MG63 (cell line): ENCODE measurements around the gene ALS2CL. TPM values are rescaled to one million over a fixed set of nuclear protein-coding genes. Genes with fewer than 3 reads are reported as not detected.
"Not testable (repeated sequence)": the region's sequence is repeated elsewhere in the genome, so short reads cannot be mapped to it uniquely, and the experiment has no call there.

Experiments used
- DNase-seq: peaks from one replicate; pipeline ENCODE4 v3.0.0-alpha.2; 2020
- H3K27me3 ChIP-seq: fragments of 250-450 bp; sonication (Bioruptor Pico); 2 replicates; pipeline ENCODE4 v1.5.1; 2020; ENCODE audit warnings: mild to moderate bottlenecking, moderate library complexity
- H3K36me3 ChIP-seq: fragments of 250-450 bp; sonication (Bioruptor Pico); 2 replicates; pipeline ENCODE4 v1.5.1; 2020; ENCODE audit warnings: mild to moderate bottlenecking, moderate library complexity
- H3K4me3 ChIP-seq: fragments of 250-450 bp; sonication (Bioruptor Pico); 2 replicates; pipeline ENCODE4 v1.5.1; 2020; ENCODE audit warnings: mild to moderate bottlenecking, moderate library complexity
- H3K9me3 ChIP-seq: fragments of 250-450 bp; sonication (Bioruptor Pico); 2 replicates; pipeline ENCODE4 v1.5.1; 2020; ENCODE audit warnings: mild to moderate bottlenecking, moderate library complexity
- total RNA-seq: library from RNA; depleted of rRNA; stranded (reverse); fragments of >200 nt; shearing (Covaris generic); gene quantifications from 2 replicates; pipeline ENCODE4 v1.2.3, GENCODE V29; 2014; ENCODE audit warnings: low replicate concordance; rRNA removed

ALS2CL gene, protein sequence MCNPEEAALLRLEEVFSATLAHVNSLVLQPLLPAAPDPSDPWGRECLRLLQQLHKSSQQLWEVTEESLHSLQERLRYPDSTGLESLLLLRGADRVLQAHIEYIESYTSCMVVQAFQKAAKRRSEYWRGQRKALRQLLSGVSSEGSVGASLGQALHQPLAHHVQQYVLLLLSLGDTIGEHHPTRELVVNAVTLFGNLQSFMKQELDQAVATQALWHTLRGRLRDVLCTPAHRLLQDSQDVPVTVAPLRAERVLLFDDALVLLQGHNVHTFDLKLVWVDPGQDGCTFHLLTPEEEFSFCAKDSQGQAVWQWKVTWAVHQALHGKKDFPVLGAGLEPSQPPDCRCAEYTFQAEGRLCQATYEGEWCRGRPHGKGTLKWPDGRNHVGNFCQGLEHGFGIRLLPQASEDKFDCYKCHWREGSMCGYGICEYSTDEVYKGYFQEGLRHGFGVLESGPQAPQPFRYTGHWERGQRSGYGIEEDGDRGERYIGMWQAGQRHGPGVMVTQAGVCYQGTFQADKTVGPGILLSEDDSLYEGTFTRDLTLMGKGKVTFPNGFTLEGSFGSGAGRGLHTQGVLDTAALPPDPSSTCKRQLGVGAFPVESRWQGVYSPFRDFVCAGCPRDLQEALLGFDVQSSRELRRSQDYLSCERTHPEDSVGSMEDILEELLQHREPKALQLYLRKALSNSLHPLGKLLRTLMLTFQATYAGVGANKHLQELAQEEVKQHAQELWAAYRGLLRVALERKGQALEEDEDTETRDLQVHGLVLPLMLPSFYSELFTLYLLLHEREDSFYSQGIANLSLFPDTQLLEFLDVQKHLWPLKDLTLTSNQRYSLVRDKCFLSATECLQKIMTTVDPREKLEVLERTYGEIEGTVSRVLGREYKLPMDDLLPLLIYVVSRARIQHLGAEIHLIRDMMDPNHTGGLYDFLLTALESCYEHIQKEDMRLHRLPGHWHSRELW
- total RNA-seq: 0.69 and 1.2 TPM in 2 replicates

DNA sequence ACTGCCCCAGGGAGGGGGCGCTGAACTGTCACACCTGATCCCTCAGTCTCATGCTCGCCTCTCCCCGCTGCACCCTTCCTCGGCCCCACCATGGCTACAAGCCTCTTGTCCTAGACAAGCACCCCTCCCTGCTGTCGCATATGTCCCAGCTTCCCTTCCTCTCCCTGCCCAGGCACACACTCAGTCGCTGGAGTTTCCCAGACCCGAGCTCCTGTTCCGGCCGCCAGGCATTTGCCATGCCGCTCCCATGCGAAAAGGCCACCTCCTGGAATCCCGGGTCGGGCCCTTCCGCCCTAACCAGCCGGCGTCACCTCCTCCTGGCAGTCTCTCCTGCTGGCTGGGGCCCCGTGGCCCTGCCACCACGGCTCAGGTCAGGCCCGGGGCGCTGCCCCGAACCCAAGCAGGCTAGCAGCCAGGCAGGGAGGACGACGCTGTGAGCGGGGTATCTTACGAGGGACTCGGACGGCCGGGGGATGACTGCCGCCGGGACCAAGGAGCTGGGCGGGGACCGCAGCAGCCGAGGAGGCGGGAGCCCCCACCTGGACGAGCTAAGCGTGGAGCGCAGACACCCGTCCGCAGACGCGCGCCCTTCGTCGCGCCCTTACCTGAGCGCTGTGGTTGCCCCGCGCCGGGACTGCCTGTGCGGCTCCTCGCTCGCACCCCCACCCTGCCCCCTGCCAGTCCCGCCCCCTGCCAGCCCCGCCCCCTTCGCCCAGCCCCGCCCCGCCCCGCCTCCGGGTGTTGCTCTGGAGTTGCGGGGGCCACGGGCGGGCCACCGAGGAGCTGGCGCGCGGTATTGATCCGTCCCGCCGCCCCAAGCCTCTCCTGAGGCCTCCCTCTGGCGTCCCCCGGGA is at the start of gene ALS2CL:
Gene ALS2CL (minus strand): TSS at position 642 of the 854 bp plus-strand sequence. CDS start 4,239 bp downstream, outside the sequence.
- H3K27me3 ChIP-seq: no peaks in the 10 kb centered on the region
- peak; percentile 12 for DNase-seq
- no peaks in the 10 kb centered on the region for H3K9me3 ChIP-seq
- no peaks in the 10 kb centered on the region for H3K36me3 ChIP-seq
- peak within 1 kb of the TSS; percentile 48 for H3K4me3 ChIP-seq

DNA sequence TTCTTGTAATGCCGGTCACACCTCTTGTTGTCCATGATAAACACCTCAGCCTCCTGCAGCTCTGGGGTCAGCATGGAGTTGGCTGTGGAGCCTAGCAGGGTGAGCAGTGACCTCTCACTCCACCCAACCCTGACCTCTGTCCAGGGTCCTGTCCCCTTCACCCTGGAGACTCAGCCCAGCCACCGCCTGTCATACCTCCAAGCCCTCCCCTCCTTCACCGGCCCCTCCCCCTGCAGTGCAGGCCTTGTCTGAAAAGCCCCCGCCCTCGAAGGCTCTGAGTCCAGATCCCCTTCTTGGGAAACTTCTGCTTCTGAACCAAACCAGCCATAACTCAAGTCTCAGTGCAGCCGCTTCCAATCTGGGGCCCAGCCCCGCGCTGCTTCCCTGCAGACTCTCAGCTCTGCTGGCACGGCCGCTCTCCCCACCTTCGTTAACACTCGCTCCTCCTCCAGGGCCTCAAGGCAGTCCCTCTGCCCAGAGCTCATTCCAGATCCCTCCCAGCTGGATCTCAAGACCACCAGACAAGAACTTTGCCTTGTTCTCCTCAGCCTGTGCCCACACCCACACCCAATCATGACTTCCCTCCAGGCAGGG is 49.6 kb upstream of the ALS2CL start:
- H3K9me3 ChIP-seq: no peaks in the 10 kb centered on the region
- no peaks in the 10 kb centered on the region for H3K27me3 ChIP-seq
- DNase-seq: no peak
- no peak overlapping the region for H3K4me3 ChIP-seq
- no peaks in the 10 kb centered on the region for H3K36me3 ChIP-seq

DNA sequence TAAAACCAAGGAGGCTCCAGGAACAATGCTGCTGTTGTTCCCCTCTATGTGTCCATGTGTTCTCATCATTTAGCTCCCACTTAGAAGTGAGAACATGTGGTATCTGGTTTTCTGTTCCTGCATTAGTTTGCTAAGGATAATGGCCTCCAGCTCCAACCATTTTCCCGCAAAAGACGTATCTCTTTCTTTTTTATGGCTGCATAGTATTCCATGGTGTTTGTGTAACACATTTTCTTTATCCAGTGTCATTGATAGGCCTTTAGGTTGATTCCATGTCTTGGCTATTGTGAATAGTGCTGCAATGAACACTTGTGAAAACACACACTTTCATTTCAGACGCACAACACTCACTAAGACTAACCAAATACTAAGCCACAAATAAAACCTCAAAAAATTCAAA is 46.1 kb upstream of the ALS2CL start:
- not testable (repeated sequence) for H3K36me3 ChIP-seq, H3K9me3 ChIP-seq, H3K27me3 ChIP-seq, H3K4me3 ChIP-seq, DNase-seq

DNA sequence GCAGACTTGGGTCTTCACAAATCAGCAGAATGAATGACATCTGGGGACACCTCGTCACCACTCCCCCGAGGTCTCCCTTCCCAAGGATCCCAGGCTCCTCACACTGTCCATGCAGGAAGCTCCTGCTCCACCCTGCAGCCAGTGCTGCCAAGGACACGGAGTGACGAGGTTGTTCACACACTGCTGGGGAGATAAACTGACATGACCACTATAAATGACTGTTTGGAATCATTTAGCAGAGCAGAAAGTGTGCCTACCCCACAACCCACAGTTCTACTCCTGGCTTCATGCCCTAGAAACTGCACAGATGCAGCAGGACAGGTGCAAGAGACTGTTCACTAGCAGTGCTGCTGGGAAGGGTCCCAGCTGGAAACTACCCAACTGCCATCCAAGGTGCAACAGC is 43.9 kb upstream of the ALS2CL start:
- no peaks in the 10 kb centered on the region for H3K27me3 ChIP-seq
- no peaks in the 10 kb centered on the region for H3K9me3 ChIP-seq
- DNase-seq: no peak
- no peaks in the 10 kb centered on the region for H3K36me3 ChIP-seq
- H3K4me3 ChIP-seq: no peak overlapping the region

DNA sequence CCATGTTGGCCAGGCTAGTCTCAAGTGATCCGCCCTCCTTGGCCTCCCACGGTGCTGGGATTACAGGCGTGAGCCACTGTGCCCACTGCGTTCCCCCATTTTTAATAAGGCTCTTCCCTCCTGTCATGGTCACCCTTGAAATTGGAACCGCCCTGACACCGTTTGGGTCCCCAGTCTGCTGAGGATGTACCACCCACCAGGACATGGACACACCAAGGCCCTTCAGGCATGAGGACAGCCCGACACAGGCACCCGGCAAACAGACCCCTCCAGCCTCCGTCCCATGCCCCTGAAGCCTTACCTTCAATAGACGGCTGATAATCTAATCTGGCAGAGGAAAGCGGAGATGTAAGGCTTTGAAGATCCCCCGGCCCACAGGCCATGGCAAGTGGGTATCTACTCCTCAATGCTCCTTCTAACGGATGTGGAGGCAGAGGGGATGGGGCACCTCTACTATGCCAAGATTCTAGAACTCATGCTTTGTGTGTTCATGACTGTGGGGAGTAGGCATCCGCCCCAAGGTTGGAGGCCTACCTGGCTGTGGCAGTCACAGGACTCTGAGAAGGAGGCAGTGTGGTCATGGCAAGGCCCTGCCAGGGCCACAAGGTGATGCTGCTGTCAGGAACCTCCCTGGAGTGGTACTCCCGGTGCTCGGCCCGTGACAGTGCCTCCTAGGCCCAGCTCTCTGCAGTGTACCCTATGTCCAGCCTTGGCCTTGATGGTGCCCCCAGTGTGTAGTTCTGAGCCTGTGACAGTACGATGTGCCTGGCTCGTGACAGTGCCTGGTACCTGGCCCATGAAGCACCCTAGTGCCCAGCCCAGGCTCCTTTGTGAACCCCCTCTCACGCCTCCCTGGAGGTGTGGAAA is 42.8 kb upstream of the ALS2CL start:
- H3K4me3 ChIP-seq: no peak overlapping the region
- no peaks in the 10 kb centered on the region for H3K27me3 ChIP-seq
- no peaks in the 10 kb centered on the region for H3K36me3 ChIP-seq
- DNase-seq: no peak
- H3K9me3 ChIP-seq: no peaks in the 10 kb centered on the region

DNA sequence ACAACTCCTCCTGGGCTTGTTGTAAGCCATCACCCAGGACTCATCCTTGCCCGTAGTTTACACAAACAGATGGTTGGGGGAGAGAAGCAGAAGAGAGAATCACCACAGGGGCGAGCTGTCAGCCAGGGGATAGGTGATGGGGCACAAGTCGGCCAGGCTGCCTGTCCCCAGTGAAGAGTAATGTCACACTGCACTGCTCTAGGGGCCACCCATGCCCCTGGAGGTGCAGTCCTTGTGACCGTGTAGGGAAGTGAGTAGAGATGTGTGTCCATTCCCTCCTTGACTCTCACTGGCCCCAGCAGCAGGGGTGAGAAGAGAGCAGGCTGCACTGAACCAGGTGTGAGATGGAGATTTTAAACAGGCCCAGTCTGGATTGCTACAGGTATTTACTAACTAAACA is 41.3 kb upstream of the ALS2CL start:
- Histone ChIP-seq H3K4me3 (no peak overlapping the region), H3K36me3 (no peaks in the 10 kb centered on the region), H3K27me3 (no peaks in the 10 kb centered on the region), H3K9me3 (no peaks in the 10 kb centered on the region)
- no peak for DNase-seq

DNA sequence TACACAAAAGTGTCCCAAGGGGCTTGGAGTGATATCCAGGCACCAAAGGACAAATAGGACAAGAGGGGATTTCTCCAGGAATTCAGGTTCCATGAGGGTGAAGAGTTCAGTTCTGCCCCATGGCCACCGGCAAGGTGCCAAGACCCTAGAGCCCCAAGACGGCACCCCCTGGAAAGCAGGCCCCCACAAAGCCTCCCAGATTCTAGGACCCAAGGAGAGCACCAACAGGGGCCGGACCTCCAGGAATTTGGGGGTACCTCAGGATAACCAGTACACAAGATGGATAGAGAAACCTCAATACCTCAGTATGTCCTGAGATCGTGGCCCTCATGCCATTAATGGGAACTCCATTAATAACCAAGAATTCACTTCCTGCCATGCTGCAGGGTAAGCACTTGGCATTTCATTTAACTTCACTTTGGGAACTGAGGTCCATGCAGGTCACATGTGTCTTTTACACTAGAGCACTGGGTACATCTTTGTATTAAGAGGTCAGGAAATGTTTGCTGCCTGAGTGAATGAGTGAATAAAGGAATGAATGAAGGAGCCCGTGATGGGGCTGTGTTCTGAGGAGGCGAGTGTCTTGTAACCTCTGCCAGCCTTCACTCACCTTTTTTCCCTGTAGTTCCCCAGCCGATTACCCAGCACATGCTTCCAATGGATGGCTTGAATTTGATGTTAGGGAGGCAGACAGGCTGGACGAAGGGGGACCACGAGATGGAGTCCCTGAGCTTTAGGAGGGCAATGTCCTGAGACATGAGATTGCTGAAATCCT is 39.7 kb upstream of the ALS2CL start:
- H3K4me3 ChIP-seq: no peak overlapping the region
- H3K9me3 ChIP-seq: no peaks in the 10 kb centered on the region
- no peaks in the 10 kb centered on the region for H3K27me3 ChIP-seq
- H3K36me3 ChIP-seq: no peaks in the 10 kb centered on the region
- no peak for DNase-seq

DNA sequence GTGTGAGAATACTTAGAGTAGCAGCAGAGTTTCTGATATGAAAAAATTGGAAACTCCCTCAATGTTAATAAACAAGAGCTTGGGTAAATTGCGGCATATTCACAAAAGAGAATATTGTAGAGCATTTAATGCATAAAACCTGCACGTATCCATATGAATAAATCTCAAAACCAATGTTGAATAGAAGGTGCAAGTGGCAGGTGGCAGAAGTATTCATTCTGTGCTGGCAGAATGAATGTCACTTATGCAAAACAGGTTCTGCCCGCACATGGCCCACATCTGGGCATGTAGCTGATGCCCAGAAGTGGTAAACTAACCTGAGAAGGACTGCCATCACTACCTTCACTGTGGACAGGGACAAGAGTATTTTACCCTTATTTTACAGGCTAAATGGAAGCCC is 38.3 kb upstream of the ALS2CL start:
- no peaks in the 10 kb centered on the region for H3K27me3 ChIP-seq
- H3K4me3 ChIP-seq: no peak overlapping the region
- no peaks in the 10 kb centered on the region for H3K9me3 ChIP-seq
- no peak for DNase-seq
- H3K36me3 ChIP-seq: no peaks in the 10 kb centered on the region

DNA sequence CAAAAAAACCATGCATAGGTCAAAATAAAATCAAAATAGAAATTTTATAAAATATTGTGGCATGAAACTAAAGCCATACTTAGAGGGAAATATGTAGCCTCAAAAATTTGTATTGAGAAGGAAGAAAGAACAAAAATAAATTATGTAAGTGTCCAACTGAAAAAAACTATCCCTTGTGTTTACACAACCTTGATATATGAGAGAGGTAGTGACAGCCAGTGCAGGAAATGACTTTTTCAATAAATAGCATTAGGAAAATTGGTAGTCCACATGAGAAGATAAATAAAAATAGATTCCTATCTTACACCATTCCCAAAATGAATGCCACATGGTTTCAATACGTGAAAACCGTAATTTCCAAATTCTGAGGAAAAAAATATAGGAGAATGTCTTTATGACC is 37.3 kb upstream of the ALS2CL start:
- Histone ChIP-seq H3K27me3 (no peaks in the 10 kb centered on the region), H3K9me3 (no peaks in the 10 kb centered on the region), H3K36me3 (no peaks in the 10 kb centered on the region), H3K4me3 (no peak overlapping the region)
- no peak for DNase-seq

DNA sequence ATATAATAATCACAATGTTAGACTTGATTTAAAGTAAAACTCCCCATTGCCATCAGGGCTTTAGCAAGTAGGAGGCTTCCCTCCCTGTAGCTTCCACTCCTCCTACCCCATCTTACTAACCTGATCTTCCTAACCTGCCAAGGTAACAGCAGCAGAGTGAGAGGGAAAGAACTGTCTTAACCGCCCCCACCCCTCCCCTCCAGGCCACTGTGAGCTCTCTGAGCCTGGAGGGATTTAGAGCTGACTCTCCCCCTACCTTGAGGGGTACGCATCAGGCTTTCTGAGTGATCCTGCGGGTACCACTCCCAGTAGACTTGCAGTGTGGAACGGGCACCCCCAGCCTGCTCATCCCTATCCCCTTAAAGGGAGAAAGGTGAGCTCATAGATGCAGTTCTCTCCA is 35.6 kb upstream of the ALS2CL start:
- Histone ChIP-seq H3K4me3 (no peak overlapping the region), H3K36me3 (no peaks in the 10 kb centered on the region), H3K9me3 (no peaks in the 10 kb centered on the region), H3K27me3 (no peaks in the 10 kb centered on the region)
- no peak for DNase-seq

DNA sequence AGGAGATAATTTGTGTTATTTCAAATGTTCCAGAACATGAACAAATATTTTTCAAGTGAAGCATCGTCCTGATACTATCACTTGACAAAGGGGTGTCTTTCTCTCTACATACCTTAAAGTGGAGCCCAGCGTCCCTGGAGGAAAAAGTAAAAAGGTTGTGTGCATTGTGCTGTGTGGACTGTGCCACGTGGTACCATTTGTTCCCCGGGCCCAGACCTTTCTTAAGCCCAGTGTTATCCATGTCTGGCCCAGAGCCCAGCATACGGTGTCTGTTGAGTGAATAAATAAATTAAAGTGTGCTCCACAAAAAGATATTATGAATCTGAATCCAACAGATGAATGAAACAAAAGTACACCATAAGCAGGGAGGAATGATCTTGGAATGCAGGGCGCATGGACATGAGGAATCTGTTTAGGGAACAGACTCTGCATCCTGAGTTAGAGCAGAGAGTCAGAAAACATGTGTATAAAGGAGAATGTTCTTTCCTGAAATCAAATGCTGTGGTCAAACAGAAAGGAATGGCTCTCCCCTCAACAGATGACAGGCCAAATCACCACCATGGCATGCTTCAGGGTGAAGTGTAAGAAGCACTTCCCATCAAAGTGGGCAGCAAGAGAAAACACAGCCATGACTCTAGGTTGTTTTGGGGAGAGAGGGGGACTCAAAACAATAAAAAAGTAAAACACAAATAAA is 32.3 kb upstream of the ALS2CL start:
- Histone ChIP-seq H3K27me3 (no peaks in the 10 kb centered on the region), H3K9me3 (no peaks in the 10 kb centered on the region), H3K36me3 (no peaks in the 10 kb centered on the region), H3K4me3 (no peak overlapping the region)
- DNase-seq: no peak

DNA sequence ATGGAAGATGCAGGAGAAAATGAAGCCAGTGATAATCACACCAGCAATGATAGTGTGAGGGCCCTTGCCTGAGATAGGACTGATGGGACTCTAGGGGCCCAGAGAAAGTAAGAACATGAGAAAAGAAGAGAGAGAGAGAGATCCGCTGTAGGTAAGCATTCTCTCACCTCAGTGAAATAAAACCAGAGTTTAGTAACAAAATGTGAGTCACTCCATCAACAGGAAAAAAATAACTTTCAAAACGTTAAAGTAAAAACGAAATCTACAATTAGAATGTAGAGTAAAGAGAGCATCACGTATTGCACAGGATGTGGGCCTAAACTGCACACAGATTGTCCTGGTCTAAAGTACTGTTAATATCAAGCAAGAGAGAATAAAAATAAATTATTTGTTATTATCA is 30.9 kb upstream of the ALS2CL start:
- Histone ChIP-seq H3K36me3 (no peaks in the 10 kb centered on the region), H3K4me3 (no peak overlapping the region), H3K9me3 (no peaks in the 10 kb centered on the region), H3K27me3 (no peaks in the 10 kb centered on the region)
- DNase-seq: no peak

DNA sequence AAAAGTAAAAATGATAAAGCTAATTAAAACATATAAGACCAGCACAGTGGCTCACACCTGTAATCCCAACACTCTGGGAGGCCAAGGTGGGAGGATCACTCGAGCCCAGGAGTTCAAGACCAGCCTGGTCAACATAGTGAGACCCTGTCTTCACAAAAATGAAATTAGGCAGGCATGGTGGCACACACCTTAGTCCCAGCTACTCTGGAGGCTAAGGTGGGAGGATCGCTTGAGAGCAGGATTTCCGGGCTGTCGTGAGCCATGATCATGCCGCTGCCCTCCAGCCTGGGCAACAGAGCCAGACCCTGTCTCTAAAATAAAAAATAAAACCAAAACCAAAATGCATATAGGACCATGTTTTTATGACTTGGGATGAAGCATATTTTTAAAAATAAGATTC is 29.0 kb upstream of the ALS2CL start:
- Histone ChIP-seq H3K9me3 (no peaks in the 10 kb centered on the region), H3K4me3 (no peak overlapping the region), H3K36me3 (no peaks in the 10 kb centered on the region), H3K27me3 (no peaks in the 10 kb centered on the region)
- DNase-seq: no peak

DNA sequence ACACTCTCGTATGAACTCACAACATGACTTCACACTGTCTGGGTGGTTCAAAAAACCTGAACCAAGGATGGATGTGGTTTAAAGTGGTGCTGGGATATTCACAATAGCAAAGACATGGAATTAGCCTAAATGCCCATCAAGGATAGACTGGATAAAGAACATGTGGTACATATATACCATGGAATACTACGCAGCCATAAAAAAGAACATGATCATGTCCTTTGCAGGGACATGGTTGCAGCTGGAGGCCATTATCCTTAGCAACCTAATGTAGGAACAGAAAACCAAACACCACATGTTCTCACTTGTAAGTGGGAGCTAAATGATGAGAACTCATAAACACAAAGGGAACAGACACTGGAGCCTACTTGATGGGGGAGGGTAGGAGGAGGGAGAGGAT is 27.5 kb upstream of the ALS2CL start:
- no peak overlapping the region for H3K4me3 ChIP-seq
- no peaks in the 10 kb centered on the region for H3K27me3 ChIP-seq
- no peaks in the 10 kb centered on the region for H3K36me3 ChIP-seq
- no peak for DNase-seq
- no peaks in the 10 kb centered on the region for H3K9me3 ChIP-seq
